HEK293T (cell line): ENCODE data around the gene NLRP8.

Experiments used
- ARNT ChIP-seq: fragments of 450-650 bp; IDR thresholded peaks from 2 replicates; pipeline ENCODE4 v1.6.1; 2017; ENCODE audit warnings: mild to moderate bottlenecking
- BHLHE40 ChIP-seq: fragments of 450-650 bp; IDR thresholded peaks from 2 replicates; pipeline ENCODE4 v1.6.1; 2016; ENCODE audit warnings: mild to moderate bottlenecking, moderate library complexity, borderline replicate concordance
- ELF4 ChIP-seq: fragments of 450-650 bp; IDR thresholded peaks from 2 replicates; pipeline ENCODE4 v1.6.1; 2017; ENCODE audit warnings: antibody characterized with exemption
- FOXA1 ChIP-seq: fragments of 450-650 bp; IDR thresholded peaks from 2 replicates; pipeline ENCODE4 v1.6.1; 2016; ENCODE audit warnings: mild to moderate bottlenecking
- FOXM1 ChIP-seq: fragments of 450-650 bp; IDR thresholded peaks from 2 replicates; pipeline ENCODE4 v1.6.1; 2017; ENCODE audit warnings: mild to moderate bottlenecking, borderline replicate concordance
- NFRKB ChIP-seq: fragments of 450-650 bp; IDR thresholded peaks from 2 replicates; pipeline ENCODE4 v1.6.1; 2016; ENCODE audit warnings: mild to moderate bottlenecking, moderate library complexity
- SP1 ChIP-seq: fragments of 450-650 bp; IDR thresholded peaks from 2 replicates; pipeline ENCODE4 v1.6.1; 2017
- SUZ12 ChIP-seq: fragments of 450-650 bp; IDR thresholded peaks from 2 replicates; pipeline ENCODE4 v1.6.1; 2016; ENCODE audit warnings: mild to moderate bottlenecking
- TARDBP ChIP-seq: fragments of 450-650 bp; IDR thresholded peaks from 2 replicates; pipeline ENCODE4 v1.6.1; 2016
- TF ChIP-seq, protein P1 (sequence below): fragments of 450-650 bp; IDR thresholded peaks from 2 replicates; pipeline ENCODE4 v1.6.1; 2016

DNA sequence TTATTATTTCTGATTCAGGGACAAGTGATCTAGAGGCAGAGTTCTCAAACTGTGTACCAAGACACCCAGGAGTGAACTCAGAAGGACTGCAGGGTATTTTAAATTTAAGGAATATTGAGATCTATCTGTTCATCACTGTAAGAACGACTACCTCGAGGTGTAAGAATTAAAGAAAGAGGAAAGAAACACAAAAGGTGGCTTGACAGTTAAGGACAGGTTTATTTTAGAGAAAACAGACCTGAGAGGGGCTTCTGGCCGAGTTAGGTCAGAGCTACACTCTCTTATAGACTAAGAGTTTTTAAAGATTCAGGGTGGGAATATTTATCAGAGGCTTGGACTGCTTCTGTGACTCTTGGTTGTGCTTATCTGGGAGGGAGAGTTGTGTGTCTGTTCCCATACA is 26.4 kb downstream of the NLRP8 start:
- TF ChIP-seq SUZ12 (no peak), BHLHE40 (no peak), SP1 (no peak), NFRKB (no peak), ARNT (no peak), FOXA1 (no peak), ELF4 (no peak), FOXM1 (no peak), TARDBP (no peak)
- TF ChIP-seq, protein P1, sequence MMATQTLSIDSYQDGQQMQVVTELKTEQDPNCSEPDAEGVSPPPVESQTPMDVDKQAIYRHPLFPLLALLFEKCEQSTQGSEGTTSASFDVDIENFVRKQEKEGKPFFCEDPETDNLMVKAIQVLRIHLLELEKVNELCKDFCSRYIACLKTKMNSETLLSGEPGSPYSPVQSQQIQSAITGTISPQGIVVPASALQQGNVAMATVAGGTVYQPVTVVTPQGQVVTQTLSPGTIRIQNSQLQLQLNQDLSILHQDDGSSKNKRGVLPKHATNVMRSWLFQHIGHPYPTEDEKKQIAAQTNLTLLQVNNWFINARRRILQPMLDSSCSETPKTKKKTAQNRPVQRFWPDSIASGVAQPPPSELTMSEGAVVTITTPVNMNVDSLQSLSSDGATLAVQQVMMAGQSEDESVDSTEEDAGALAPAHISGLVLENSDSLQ: no peak
